Osteocyte (in vitro differentiated cells): ENCODE data around the gene CAMKV. TPM values are rescaled to one million over a fixed set of nuclear protein-coding genes. Genes with fewer than 3 reads are reported as not detected.

Experiments
- DNase-seq: peaks from one replicate; pipeline ENCODE4 v3.0.0; 2021; ENCODE audit warnings: mixed read lengths; ENCODE audit not compliant: unreplicated experiment; ENCODE audit errors: extremely low spot score
- H3K27ac Mint-ChIP-seq: one replicate; pipeline ENCODE4 v1.8.0; 2021; ENCODE audit warnings: mild to moderate bottlenecking, mixed read lengths; ENCODE audit not compliant: unreplicated experiment
- H3K27me3 Mint-ChIP-seq: one replicate; pipeline ENCODE4 v1.8.0; 2021; ENCODE audit warnings: mixed read lengths; ENCODE audit not compliant: unreplicated experiment
- H3K36me3 Mint-ChIP-seq: one replicate; pipeline ENCODE4 v1.8.0; 2021; ENCODE audit warnings: mixed read lengths; ENCODE audit not compliant: unreplicated experiment
- H3K4me1 Mint-ChIP-seq: one replicate; pipeline ENCODE4 v1.8.0; 2021; ENCODE audit warnings: mixed read lengths; ENCODE audit not compliant: unreplicated experiment
- H3K4me3 Mint-ChIP-seq: one replicate; pipeline ENCODE4 v1.8.0; 2021; ENCODE audit warnings: mild to moderate bottlenecking, moderate library complexity, mixed read lengths; ENCODE audit not compliant: unreplicated experiment
- H3K9me3 Mint-ChIP-seq: one replicate; pipeline ENCODE4 v1.8.0; 2021; ENCODE audit warnings: mixed read lengths; ENCODE audit not compliant: unreplicated experiment
- total RNA-seq: library from RNA; stranded (reverse); gene quantifications from 2 replicates; pipeline ENCODE4 v1.2.1, GENCODE V29; 2021
- TF ChIP-seq, protein P1 (sequence below): fragments of 200-600 bp; sonication (generic); IDR thresholded peaks from 2 replicates; pipeline ENCODE4 v1.5.0; 2021; ENCODE audit warnings: antibody characterized with exemption, mild to moderate bottlenecking, moderate library complexity

CAMKV gene
- total RNA-seq, 1 donor from 2014 or later: not detected

GRCh38 chr3:49812916-49813496 lies 56.7 kb downstream of the CAMKV start:
- no peak for DNase-seq
- no peaks in the 10 kb centered on the region for H3K9me3 Mint-ChIP-seq
- peak overlapping the region; percentile 93 for H3K27ac Mint-ChIP-seq
- TF ChIP-seq, protein P1, sequence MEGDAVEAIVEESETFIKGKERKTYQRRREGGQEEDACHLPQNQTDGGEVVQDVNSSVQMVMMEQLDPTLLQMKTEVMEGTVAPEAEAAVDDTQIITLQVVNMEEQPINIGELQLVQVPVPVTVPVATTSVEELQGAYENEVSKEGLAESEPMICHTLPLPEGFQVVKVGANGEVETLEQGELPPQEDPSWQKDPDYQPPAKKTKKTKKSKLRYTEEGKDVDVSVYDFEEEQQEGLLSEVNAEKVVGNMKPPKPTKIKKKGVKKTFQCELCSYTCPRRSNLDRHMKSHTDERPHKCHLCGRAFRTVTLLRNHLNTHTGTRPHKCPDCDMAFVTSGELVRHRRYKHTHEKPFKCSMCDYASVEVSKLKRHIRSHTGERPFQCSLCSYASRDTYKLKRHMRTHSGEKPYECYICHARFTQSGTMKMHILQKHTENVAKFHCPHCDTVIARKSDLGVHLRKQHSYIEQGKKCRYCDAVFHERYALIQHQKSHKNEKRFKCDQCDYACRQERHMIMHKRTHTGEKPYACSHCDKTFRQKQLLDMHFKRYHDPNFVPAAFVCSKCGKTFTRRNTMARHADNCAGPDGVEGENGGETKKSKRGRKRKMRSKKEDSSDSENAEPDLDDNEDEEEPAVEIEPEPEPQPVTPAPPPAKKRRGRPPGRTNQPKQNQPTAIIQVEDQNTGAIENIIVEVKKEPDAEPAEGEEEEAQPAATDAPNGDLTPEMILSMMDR: no peak
- H3K4me1 Mint-ChIP-seq: peaks cover 18% of the 10 kb centered on the region
- H3K36me3 Mint-ChIP-seq: peaks cover 4% of the 10 kb centered on the region
- peak overlapping the region; percentile 75 for H3K4me3 Mint-ChIP-seq
- H3K27me3 Mint-ChIP-seq: no peaks in the 10 kb centered on the region

Other genes with a start within 250 kb of the CAMKV start
- 98.5 and 105 TPM in 2 replicates for gene APEH, start 195.6 kb downstream of the CAMKV start, total RNA-seq
- gene MST1, start 180.4 kb downstream of the CAMKV start, total RNA-seq: 35.9 and 38.3 TPM in 2 replicates
- gene RNF123, start 180.3 kb downstream of the CAMKV start, total RNA-seq: 50.9 and 61.0 TPM in 2 replicates
- gene AMIGO3, start 150.2 kb downstream of the CAMKV start, total RNA-seq: not detected in 2 replicates
- 27.3 and 27.5 TPM in 2 replicates for gene GMPPB, start 146.0 kb downstream of the CAMKV start, total RNA-seq
- 60.1 and 66.9 TPM in 2 replicates for gene IP6K1, start 83.4 kb downstream of the CAMKV start, total RNA-seq
- not detected in 2 replicates for gene CDHR4, start 70.0 kb downstream of the CAMKV start, total RNA-seq
- gene INKA1, start 66.6 kb downstream of the CAMKV start, total RNA-seq: 5.1 and 5.2 TPM in 2 replicates
- 63.2 and 63.6 TPM in 2 replicates for gene UBA7, start 56.0 kb downstream of the CAMKV start, total RNA-seq
- gene TRAIP, start 13.3 kb downstream of the CAMKV start, total RNA-seq: 3.4 and 5.3 TPM in 2 replicates
- gene MST1R, start 34.0 kb upstream of the CAMKV start, total RNA-seq: 1.1 and 1.8 TPM in 2 replicates
- gene MON1A, start 59.9 kb upstream of the CAMKV start, total RNA-seq: 12.8 and 13.8 TPM in 2 replicates
- gene RBM6, start 70.2 kb upstream of the CAMKV start, total RNA-seq: 91.5 and 97.4 TPM in 2 replicates
- 213 and 225 TPM in 2 replicates for gene RBM5, start 219.0 kb upstream of the CAMKV start, total RNA-seq